K562 (cell line): ENCODE measurements around the gene RFWD3.

Experiments
- MAX ChIP-seq: sonication (generic); formaldehyde crosslinking; IDR thresholded peaks from 2 replicates; pipeline ENCODE4 v1.9.0; 2022; ENCODE audit warnings: mild to moderate bottlenecking, missing genetic modification reagents
- MCM3 ChIP-seq: fragments of 450-650 bp; IDR thresholded peaks from 2 replicates; pipeline ENCODE4 v1.6.1; 2016
- RNF2 ChIP-seq: sonication (generic); IDR thresholded peaks from 2 replicates; pipeline ENCODE4 v1.6.1; 2016
- TAF1 ChIP-seq: IDR thresholded peaks from 2 replicates; pipeline ENCODE4 v1.6.1; 2011; ENCODE audit warnings: mild to moderate bottlenecking, low read length, moderate library complexity; ENCODE audit not compliant: insufficient read depth, control insufficient read depth, severe bottlenecking; ENCODE audit errors: extremely low read depth
- ZNF551 ChIP-seq: fragments of 250-450 bp; sonication (Bioruptor Pico); IDR thresholded peaks from 2 replicates; pipeline ENCODE4 v1.5.0; 2021; ENCODE audit warnings: mild to moderate bottlenecking, moderate library complexity

GRCh38 chr16:74606521-74607309 lies 60.0 kb downstream of the RFWD3 start, which contains the start of gene GLG1:
- TF ChIP-seq MAX (CRISPR knock-in tag) (peak; percentile 64), TAF1 (peak; percentile 92), ZNF551 (CRISPR knock-in tag) (no peak), RNF2 (no peak), MCM3 (no peak)
